Eye (tissue), 1 donor: ENCODE data around the gene SHANK2.
A peak's percentile ranks its signal among the peaks of the same experiment; 100 is the strongest.
"Not testable (repeated sequence)": the region's sequence is repeated elsewhere in the genome, so short reads cannot be mapped to it uniquely, and the experiment has no call there.

Experiments used
- DNase-seq: peaks from one replicate; pipeline ENCODE4 v3.0.0-alpha.2; 2015

Gene SHANK2

DNA sequence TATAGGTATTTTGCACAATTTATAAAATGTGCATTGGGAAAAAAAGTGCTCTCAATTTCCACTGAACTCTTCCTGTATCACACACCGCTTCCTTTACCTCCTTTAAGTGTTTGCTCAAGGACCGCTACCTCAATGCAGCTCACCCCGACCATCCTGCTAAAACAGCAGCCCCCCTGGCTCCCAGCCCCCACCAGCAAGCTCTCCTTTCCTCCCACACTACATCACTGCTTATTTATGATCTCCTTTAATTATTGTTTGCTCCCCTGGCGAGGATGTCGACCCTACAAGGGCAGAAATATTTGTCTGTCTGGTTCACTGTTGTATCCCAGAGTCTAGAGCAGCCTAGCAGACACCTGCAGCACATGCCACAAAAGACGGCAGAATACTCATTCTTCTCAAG is 10.0 kb downstream of the SHANK2 start:
- no peak for DNase-seq

DNA sequence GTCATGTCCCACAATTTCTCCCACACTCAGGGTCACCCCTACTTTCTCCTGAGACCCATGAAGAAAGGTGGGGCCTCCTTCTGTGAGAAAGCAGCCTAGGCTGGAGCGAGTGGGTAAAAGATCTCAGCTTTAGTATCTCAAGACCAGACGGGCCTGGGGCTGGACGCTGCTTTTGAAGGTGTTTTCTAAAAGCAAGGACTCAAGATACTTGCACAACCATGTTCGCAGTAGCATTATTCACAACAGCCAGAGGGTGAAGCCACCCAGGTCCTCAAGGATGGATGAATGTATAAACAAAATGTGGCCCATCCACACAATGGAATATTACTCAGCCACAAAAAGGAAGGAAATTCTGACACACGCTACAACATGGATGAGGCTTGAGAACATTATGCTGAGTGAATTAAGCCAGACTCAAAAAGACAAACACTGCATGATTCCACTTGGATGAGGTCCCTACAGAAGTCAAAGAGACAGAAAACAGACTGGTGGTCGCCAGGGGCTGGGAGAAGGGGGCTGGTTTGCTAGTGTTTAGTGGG is 10.6 kb downstream of the SHANK2 start:
- no peak for DNase-seq

DNA sequence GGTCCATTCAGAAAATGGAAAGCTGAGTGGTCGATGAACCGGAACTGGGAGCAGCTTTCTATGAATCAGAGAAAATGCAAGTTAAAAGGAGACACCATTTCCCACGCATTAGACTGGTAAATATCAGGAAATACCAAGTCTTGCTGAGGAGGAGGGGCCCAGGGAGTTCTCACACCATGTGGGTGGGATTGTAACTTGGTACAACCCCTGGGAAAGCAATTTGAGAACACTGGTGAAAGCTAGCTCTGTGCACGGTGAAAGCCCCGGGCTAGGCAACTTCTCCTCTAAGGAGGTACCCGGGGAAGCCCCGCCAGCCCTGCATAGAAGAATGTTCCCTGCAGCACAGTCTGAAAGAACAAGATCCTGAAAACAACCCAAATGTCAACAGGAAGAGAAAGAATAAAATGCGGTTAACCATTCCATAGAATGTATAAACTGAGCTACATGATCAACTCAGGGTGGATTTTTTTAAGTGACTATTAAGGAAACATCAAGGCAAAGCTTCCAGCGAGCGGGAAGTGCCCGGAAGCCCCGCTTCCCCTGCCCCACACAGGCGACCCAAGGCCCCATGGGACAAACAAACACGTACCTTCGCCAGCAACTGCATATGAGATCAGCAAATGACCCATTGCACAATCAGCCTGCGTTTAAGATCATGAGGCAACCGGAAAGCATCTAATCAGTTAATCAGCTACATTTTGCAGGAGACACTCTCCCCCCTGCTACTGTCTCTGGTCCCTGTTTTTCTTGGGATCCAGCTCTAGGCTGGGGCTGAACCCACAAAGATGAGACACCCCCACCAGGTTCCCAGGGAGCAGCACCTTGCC is 11.3 kb downstream of the SHANK2 start:
- DNase-seq, result peak; percentile 69

DNA sequence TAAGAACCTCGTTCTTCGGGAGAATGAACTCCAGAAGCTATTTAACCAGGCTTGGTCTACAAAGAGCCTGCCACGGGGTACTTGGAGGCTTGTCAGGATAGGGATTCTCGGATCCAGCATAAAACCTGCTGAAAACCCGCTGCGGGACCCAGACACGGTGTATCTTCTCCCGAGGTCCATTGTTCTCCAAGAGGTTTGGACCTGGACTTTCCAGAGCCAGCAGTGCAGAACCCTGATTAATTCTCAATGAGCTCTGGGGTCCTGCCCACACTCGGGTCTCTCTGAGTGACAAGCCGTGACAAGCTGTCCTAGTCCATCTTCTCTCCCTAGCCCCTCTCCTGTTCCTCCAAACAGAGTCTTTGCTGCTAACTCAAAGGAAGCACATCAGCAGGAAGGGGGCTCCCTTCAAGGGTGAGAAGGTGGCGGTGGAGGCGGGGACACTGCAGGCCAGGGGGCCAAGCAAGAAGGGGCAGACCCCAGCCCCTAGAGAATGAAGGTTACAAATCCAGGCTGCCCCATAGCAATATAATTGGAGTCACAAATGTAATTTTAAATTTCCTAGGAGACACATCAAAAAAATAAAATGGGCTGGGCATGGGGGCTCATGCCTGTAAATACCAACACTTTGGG is 12.2 kb downstream of the SHANK2 start:
- no peak for DNase-seq

DNA sequence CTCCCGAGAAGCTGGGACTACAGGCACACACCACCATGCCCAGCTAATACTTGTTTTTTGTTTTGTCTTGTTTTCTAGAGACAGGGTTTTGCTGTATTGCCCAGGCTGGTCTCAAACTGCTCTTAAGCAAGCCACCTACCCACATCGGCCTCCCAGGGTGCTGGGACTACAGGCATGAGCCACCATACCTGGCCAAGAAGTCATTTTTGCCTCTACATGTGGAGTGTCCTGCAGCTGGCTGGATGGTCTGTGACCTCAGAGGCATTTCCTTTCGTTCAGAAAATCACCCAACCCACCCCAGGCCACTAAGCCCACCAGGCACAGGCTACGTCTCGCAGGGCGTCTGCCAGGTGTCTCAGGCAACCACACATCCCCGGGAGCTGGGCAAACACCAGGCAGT is 12.8 kb downstream of the SHANK2 start:
- DNase-seq, result no peak

DNA sequence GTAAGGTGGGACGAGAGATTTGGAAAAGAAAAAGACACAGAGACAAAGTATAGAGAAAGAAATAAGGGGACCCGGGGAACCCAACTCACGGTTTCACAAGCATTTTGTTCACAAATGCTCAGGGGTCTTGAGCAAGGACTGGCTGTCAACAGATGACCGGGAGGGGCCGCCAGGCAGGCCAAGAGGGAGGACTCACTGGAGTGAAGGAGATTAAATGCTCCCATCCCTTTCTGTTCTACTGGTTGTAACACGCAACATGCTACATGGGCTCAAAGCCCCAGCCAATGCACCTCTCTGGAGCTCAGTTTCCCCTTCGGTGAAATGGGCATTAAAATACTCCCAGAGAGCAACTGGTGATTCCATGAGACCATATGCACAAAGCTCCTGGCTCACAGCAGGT is 13.4 kb downstream of the SHANK2 start:
- DNase-seq, result no peak

DNA sequence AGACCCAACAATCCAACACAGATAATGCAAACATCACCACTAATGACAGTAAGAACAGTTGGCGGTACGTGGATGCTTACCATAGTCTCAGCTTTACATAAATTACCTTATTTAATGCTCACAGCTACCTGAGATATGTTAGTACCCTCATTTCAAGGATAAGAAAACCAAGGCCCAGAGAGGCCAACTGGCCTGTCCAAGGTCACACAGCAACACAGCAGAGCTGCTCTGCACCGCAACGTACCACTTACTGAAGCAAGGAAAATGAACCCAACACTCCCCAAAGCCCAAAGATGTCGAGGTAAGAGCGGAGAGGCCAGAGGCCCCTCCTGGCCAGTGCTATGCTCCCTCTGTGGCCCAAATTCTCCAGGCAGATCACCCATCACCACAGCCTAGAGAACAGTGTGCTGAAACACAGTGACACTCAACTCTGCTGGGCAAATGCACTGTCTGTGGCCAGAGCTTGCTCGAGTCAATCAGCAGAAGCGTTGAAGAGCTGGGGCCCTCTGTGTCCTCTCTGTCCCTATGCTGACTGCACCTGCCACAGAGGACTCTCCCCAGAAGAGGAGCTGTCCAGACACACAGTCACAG is 14.0 kb downstream of the SHANK2 start:
- no peak for DNase-seq

DNA sequence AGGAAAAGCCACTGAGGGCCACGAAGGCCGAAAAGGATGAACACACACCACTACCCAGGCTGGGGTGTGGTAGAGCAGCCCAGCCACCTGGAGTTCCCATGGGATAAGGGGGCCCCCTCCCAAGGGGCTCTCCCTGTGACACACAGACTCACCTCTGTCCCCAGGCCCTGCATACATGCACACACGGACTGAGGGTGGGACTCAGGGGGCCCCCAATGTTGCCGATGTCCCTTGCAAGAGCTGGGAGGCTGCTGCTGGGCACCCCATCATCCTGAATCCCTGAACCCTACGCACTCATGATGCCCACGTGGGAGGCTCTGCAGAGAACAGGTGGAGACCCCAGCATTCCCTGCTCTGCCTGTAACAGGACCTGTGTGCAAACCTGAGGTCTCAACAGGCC is 14.5 kb downstream of the SHANK2 start:
- no peak for DNase-seq

DNA sequence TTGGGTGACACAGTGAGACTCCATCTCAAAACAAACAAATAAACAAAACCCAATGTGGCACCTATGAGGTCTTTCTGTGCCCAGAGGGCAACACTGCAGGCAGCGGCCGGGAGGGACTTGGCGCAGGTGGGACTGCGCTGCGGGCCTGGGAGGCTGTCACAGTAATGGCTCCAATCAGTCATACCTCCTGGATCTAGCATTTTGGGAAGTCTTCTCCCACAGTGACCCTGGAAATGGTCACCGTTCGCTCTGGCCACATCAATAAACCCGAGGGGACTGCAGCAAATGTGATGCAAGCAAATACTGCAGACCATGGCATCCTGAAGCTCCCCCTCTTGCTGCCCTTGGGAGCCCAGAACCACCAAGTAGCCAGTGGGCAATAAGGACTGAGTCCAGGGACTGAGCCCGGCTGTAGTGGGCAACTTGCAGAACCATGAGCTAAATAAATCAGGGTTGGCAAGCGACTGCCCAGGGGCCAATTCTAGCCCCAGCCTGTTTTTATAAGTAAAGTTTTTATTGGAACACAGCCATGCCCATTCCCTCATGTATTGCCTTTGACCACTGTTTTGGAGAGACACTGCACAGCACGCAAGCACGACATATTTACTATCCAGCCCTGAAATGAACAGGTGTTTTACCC is 15.4 kb downstream of the SHANK2 start:
- no peak for DNase-seq

DNA sequence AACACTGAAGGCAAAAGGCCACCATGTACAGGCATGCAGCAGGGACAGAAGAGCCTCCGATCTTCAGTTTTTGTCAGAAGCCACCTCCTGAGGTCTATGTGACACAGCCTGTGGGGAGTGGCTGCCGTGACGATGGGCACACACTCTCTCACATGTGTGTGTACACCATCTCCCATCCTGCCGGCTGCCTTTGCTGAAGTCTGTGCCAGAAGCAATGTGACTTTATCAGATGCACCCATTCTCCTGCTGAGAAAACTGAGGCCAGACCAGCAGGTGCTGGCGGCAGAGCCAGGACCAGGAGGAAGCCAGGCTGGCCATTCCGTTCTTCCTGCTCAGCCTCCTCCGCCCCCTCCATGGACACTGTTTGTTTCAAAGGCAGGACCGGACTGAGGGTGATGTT is 16.7 kb downstream of the SHANK2 start:
- no peak for DNase-seq

DNA sequence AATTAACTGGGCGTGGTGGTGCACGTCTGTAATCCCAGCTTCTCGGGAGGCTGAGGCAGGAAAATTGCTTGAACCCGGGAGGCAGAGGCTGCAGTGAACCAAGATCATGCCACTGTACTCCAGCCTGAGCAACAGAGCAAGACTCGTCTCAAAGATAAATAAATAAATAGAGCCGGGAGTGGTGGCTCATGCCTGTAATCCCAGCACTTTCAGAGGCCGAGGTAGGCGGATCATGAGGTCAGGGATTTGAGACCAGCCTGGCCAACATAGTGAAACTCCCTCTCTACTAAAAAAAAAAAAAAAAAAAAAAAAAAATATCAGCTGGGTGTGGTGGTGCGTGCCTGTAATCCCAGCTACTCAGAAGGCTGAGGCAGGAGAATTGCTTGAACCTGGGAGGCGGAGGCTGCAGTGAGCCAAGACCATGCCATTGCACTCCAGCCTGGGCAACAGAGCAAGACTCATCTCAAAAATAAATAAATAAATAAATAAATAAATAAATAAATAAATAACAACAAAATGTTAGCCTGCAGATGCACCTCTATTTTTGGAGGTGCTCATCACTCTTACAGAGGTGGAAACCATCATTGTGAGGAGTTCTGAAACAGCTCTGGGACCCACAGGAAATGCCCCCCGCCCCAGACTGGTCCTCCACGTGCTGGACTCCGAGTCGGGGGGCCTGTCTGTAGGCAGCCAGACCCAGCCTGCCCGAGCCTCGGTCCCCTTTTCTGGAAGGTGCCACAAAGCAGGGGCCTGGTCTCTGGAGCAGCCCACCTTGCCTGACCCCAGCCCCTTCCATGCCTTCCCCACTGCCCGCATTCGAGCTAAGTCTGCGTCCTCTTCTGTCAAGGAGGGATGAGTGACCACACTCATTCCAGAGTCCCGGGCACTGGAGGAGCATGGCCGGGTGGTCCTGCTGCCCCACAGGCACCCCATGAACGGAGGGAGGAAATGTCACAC is 18.2 kb downstream of the SHANK2 start:
- not testable (repeated sequence) for DNase-seq

DNA sequence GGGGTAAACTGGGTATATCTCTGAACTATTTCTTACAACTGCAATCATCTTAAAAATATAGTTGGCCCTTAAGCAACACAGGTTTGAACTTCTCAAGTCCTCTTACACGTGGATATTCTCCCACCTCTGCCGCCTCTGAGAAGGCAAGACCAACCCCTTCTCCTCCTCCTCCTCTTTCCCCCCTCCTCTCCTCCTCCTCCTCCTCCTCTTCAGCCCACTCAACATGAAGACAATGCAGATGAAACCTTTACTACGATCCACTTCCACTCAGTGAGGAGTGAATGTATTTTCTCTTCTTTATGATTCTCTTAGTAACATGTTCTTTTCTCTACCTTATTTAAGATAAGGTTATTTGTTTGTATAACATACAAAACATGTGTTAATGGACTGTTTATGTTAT is 20.0 kb downstream of the SHANK2 start:
- no peak for DNase-seq

DNA sequence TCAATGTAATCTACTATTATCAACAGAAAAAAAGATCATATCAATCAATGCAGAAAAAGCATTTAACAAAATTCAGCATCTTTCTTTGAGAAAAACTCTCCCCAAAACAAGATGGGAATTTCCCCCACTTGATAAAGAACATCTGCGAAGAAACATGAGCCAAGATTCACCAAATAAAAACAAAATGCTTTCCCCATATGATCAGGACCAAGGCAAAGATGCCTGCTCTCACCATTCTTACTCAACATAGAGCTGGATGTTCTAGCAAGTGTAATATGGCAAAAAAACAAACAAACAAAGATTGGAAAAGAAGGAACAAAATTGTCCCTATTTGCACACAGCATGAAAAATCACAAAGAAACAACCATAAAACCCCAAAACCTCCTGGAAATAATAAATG is 23.4 kb downstream of the SHANK2 start:
- DNase-seq, result no peak

DNA sequence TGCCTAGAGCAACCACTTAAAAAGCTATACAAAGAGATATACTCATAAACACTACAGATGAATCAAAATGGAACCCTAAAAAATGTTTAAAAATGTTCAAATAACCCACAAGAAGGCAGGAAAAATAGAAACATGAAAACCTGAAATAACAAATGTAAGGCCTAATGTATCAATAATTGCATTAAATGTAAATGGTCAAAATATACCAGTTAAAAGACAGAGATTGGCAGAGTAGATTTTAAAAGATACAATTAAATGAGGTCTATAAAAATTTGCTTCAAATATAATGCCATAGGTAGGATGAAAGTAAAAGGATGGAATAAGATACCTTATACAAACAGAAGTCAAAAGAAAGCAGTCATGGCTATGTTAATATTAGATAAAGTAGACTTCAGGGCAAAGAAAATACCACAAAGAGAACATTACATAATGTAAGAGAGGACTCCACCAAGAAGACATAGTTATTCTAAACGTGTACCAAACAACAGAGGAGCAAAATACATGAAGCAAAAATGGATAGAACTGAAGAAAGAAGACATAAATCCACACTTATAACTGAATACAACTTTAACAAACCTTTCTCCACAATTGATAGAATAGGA is 25.2 kb downstream of the SHANK2 start:
- no peak for DNase-seq

DNA sequence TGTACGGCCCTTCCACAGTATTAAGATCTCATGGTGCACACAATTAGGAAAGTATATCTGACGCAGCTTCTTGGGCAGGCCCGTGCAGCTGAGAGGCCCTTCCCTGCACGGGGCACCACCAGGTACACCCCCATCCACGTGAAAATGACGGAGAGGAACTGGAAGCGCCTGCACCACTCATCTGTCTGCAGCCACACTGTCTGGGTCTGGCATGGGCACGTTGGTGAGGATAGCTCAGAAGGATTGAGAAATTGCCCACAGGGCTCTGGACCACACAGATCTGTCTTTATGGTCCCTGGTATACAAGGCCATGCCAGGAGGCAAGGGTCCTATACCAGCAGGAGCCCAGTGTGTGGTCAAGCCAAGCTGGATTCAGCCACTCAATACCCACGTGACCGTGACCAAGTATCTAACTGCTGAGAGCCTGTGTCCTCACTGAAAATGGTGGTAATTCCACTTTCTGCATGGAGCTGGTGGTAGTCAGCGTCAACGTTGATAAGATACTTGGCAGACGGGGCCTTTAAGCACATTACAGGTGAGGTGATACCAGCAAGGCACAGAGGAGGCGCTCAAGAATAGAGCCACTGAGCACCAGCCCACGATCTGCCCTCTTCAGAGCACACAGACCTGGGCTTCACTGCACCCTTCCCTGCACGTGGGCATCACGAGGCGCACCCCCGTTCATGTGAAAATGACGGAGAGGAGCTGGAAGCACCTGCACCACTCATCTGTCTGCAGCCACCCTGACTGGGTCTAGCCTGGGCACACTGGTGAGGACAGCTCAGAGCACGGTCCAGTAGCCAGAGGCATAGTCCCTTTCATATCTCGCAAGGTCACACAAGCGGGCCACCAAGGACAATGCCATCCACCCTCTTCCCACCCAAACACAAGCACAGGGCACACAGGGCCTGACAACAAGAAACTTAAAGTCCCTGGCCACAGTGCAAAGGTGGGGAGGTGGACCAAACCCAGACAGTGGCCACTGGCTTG is 28.4 kb downstream of the SHANK2 start:
- DNase-seq, result no peak

DNA sequence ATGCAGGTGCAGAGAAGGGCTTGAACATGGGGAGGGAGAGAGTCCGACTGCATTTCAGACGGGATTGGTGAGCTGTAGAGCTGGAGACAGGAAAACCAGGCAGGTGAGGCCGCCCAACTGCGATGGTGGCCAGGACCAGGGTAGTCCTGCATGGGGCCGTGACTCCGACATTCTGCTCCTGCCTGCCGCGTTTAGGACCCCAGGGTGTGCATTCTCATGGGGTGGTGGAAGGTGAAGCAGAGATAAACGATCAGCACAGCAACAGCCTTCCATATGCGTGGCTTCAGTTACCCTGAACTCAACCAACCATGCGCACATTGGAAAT is 29.3 kb downstream of the SHANK2 start:
- DNase-seq, result no peak

DNA sequence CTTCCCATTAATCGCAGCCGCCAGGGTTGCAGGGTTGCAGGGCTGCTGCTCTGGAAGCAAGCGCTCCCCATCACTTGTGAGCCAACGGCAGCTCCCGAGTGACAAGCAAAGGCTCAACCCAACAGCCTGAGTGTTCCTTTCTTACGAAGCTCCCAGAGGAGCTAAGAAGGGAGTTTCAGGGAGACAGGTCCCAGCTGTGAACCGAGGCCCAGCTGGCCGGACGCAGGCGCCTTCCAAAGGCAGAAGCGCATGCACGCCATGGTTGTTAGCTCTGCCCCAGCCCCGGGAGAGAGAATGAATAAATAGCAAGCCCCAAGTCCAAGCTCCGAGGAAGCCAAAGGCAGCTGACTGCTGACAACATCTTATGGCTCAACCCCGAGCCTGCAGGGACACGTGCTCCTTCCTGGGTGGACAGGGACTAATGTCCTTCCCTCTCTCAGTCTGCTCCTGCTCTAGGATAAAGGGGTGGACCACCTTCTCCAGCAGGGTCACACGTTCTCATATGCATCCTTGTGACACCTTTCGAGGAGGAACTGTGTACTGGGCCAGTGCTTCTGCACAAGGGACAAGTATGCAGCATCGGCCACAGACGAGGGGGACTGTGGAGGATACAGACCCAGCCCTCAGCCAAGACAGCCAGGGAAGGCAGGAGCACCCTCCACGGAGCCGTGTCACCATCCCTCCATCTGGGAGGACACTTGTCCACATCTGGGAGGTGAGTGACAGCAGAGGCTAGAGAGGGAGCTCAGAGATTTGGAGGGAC is 29.9 kb downstream of the SHANK2 start:
- DNase-seq, result no peak

DNA sequence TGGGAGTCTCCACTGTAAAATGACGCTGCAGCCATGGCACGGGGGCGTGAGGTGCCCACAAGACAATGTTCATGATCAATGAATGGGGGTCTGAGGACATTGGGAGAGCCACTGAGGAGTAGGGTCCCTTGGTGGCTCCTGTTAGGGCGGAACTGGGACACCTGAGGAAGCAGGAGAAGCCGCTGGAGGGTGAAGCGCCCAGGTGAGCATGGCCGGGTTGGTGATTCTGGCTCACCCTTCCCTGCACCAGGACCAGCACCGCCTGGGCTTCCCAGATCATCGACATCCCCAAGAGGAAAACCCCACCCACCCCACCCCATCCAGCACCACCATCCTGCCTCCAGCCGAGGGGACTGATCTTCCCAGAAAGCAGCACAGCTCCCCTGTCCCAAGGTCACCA is 30.6 kb downstream of the SHANK2 start:
- no peak for DNase-seq

DNA sequence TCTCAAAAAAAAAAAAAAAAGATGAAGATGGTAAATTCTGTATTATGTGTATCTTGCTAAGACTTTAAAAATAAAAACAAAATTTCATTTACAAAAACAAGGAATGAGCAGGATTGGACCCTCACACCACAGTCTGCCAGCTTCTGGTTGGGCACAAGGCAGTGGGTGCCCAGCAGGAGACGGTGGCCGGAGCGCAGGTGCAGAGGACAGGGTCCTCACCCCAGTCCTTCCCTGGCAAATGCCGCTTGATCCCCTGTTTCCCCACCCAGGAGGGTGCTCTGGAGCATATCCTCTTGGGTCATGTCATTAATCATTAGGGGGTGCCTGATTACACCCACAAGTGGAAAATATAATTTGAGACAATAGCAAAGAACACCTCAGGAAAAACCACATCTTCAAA is 31.2 kb downstream of the SHANK2 start:
- DNase-seq, result no peak
